ENCODE data around the gene TLR3. TPM values are rescaled to one million over a fixed set of nuclear protein-coding genes. Genes with fewer than 3 reads are reported as not detected.

TLR3 gene
- total RNA-seq, 6 experiments from 2014 or later, result 6.8 to 14.9 (median 9.2) TPM

GRCh38 chr4:186134257-186134656, 65.3 kb downstream of the TLR3 start:
- WGBS (ENCODE audit: insufficient coverage, low coverage, low lambda C conversion rate, missing lambda C conversion rate), result 59% methylated on average over 3 of the region's 3 CpGs
- Histone ChIP-seq H3K36me3 (no peaks in the 10 kb centered on the region), H3K9me3 (no peaks in the 10 kb centered on the region), H3K27ac (no peak overlapping the region), H3K27me3 (no peaks in the 10 kb centered on the region), H3K4me3 (no peak overlapping the region), H3K4me1 (peaks cover 0 to 4% (median 0%) of the 10 kb centered on the region in 4 donors)
- TF ChIP-seq CTCF (IDR thresholded peaks at IDR 0.05) (no peak), POLR2A (IDR thresholded peaks at IDR 0.05) (no peak)
- ATAC-seq (peak in 3 of 4 donors; percentile 28 to 57 (median 30)), DNase-seq (no peak)
- intact Hi-C loops (cut with DNase I), result loop anchor here (10.0 kb wide), 2 partner anchors 59 to 69 kb away; partner anchors contain the start of gene TLR3 (in 1 of the 2)

- WGBS (ENCODE audit: insufficient coverage, low coverage, low lambda C conversion rate, missing lambda C conversion rate), result 90% methylated on average over 4 of the region's 11 CpGs
- no peak overlapping the region for H3K4me3 ChIP-seq
- no peak for DNase-seq
- no peaks in the 10 kb centered on the region for H3K36me3 ChIP-seq
- no peaks in the 10 kb centered on the region for H3K27me3 ChIP-seq
- intact Hi-C loops (cut with DNase I), result loop anchor here (10.0 kb wide), 2 partner anchors 60 to 70 kb away; partner anchors contain the start of gene TLR3 (in 1 of the 2)
- no peaks in the 10 kb centered on the region for H3K9me3 ChIP-seq
- ATAC-seq, result no peak
- TF ChIP-seq CTCF (IDR thresholded peaks at IDR 0.05) (no peak), POLR2A (IDR thresholded peaks at IDR 0.05) (no peak)
- H3K27ac ChIP-seq, result no peak overlapping the region
- peaks cover 0 to 4% (median 0%) of the 10 kb centered on the region in 4 donors for H3K4me1 ChIP-seq
Measured at GRCh38 chr4:186134861-186135260, 65.9 kb downstream of the TLR3 start.

GRCh38 chr4:186137196-186137794, 68.3 kb downstream of the TLR3 start:
- intact Hi-C loops (cut with DNase I), result loop anchor here (10.0 kb wide), 2 partner anchors 62 to 72 kb away; partner anchors contain the start of gene TLR3 (in 1 of the 2)
- H3K4me1 ChIP-seq, result peaks cover 0 to 4% (median 0%) of the 10 kb centered on the region in 4 donors
- H3K27ac ChIP-seq, result no peak overlapping the region
- peak overlapping the region in 1 of 3 donors; percentile 20 for H3K4me3 ChIP-seq
- no peak for DNase-seq
- 23% methylated on average over 6 of the region's 6 CpGs for WGBS (ENCODE audit: insufficient coverage, low coverage, low lambda C conversion rate, missing lambda C conversion rate)
- H3K9me3 ChIP-seq, result no peaks in the 10 kb centered on the region
- TF ChIP-seq CTCF (IDR thresholded peaks at IDR 0.05) (peak; percentile 57 to 83 (median 78)), POLR2A (IDR thresholded peaks at IDR 0.05) (no peak)
- ATAC-seq, result peak; percentile 77 to 85 (median 82)
- H3K27me3 ChIP-seq, result no peaks in the 10 kb centered on the region
- no peaks in the 10 kb centered on the region for H3K36me3 ChIP-seq

Small RNA genes lying within 50 kb of the gene (small RNA-seq; reads per million reads assigned to genes)
- gene RF00322 (0 reads per million in 2 experiments), gene RNU4-64P (0 reads per million in 2 experiments)

Other genes starting within 250 kb of the TLR3 start
- gene FAM149A, start 35.5 kb downstream of the TLR3 start, total RNA-seq, result 10 to 100 TPM; 19.8 to 33.1 (median 23.0) TPM
- 100 to 1,000 TPM in 2 of 6 experiments, 10 to 100 TPM in 4; 82.4 to 199 (median 94.1) TPM for gene CYP4V2, start 122.4 kb downstream of the TLR3 start, total RNA-seq
- 100 to 1,000 TPM in 2 of 6 experiments, 10 to 100 TPM in 4; 48.1 to 130 (median 75.8) TPM for gene KLKB1, start 158.4 kb downstream of the TLR3 start, total RNA-seq
- gene F11, start 197.0 kb downstream of the TLR3 start, total RNA-seq, result 100 to 1,000 TPM in 4 of 6 experiments, 10 to 100 TPM in 2; 94.5 to 201 (median 140) TPM